ENCODE results near the gene RTF1. TPM values are rescaled to one million over a fixed set of nuclear protein-coding genes. Genes with fewer than 3 reads are reported as not detected.

RTF1 gene
- total RNA-seq, 2 donors from 2014 or later, result 21.2 to 21.4 TPM

DNA sequence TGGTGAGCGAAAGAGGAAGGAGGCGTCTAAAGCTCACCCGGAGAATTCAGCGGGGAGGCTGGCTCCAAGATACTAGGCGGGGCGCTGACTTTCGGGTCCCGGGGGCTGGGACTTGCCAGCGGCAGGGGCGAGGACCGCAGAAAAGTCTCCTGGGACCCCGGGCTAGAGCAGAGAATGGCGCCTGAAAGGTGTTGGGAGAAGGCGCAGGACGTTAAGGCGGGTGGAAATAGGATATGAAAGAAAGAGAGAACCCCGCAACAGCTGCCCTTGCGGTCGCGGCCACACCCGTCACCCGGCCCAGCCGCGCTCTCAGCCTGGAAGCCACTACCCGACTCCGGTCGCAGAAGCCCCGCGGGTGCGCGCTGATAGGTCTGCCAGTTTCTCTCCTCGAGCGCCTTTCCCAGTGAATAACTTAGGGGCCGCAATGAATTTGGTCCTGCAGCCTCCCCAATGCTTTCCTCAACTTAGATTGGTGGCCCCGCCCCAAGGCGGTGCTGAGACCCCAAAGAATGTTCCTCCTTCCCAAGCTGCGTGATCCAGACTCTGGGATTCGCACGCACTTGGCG, 96.1 kb downstream of the RTF1 start:
- no peak for TF ChIP-seq CTCF (IDR thresholded peaks at IDR 0.05)
- no peak overlapping the region for H3K27ac ChIP-seq
- H3K36me3 ChIP-seq, result no peaks in the 10 kb centered on the region
- H3K9me3 ChIP-seq, result no peaks in the 10 kb centered on the region
- no peak for DNase-seq (ENCODE audit: low spot score)
- peak overlapping the region; percentile 24 to 49 for H3K4me3 ChIP-seq
- peaks cover 16 to 21% of the 10 kb centered on the region in 2 donors for H3K27me3 ChIP-seq
- H3K4me1 ChIP-seq, result peaks cover 0 to 29% of the 10 kb centered on the region in 2 donors

DNA sequence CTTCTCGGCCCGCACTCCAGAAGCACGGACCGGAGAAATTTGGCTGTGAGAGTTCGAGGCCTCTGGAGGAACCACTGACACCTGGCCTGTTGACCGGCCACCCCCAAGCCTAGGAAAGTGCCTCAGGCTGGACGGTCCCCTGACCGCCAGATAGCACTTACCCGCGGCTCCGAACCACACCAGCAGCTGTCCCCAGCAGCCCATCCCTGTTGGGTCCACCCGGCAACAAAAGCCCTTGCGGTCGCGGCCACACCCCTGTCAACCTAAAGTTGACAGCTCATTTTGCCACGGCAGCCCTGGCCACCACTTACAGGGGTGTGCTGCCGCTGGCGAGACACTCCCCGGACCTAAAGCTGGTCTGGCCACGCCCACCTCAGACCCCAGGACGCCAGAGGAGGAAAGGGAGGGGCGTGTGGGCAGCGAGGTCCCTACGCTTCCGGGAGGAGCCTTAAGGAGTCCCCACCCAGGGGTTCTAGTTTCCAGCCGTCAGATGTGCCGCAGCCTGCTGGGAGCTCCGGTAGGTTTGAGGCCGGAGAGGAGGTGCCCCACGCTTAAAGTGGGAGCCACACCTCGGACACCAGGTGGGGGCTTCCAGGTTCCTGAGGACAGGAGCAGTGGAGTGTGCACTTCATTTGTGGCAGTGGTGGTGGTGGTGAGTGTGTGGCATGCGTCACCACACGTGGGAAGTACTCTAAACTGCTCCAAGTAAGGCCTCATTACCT, 96.8 kb downstream of the RTF1 start, which contains the start of gene LTK:
Gene LTK, minus strand, starts transcription at position 322 of the 722 bp plus-strand sequence. Its CDS starts 118 bp downstream, at position 204.
- Histone ChIP-seq H3K4me3 (peak within 1 kb of the TSS; percentile 24 to 49), H3K36me3 (no peaks in the 10 kb centered on the region), H3K4me1 (peaks cover 0 to 29% of the 10 kb centered on the region in 2 donors), H3K27ac (no peak within 1 kb of the TSS), H3K27me3 (peaks cover 16 to 21% of the 10 kb centered on the region in 2 donors), H3K9me3 (no peaks in the 10 kb centered on the region)
- TF ChIP-seq CTCF (IDR thresholded peaks at IDR 0.05), result no peak
- DNase-seq (ENCODE audit: low spot score), result no peak

- Histone ChIP-seq H3K36me3 (no peaks in the 10 kb centered on the region), H3K9me3 (no peaks in the 10 kb centered on the region), H3K27ac (no peak overlapping the region), H3K27me3 (peaks cover under 1 to 7% of the 10 kb centered on the region in 2 donors), H3K4me3 (no peak overlapping the region), H3K4me1 (peaks cover 0 to 11% of the 10 kb centered on the region in 2 donors)
- DNase-seq (ENCODE audit: low spot score), result no peak
- no peak for TF ChIP-seq CTCF (IDR thresholded peaks at IDR 0.05)
Observed at GRCh38 chr15:41517895-41518449, 101.1 kb downstream of the RTF1 start.

- H3K27me3 ChIP-seq, result no peaks in the 10 kb centered on the region
- no peak for TF ChIP-seq CTCF (IDR thresholded peaks at IDR 0.05)
- H3K4me3 ChIP-seq, result no peak overlapping the region
- H3K9me3 ChIP-seq, result no peaks in the 10 kb centered on the region
- no peaks in the 10 kb centered on the region for H3K4me1 ChIP-seq
- DNase-seq (ENCODE audit: low spot score), result no peak
- peaks cover 2% of the 10 kb centered on the region for H3K36me3 ChIP-seq
- H3K27ac ChIP-seq, result no peak overlapping the region
Observed at GRCh38 chr15:41520636-41521035, 103.7 kb downstream of the RTF1 start.

- no peak for TF ChIP-seq CTCF (IDR thresholded peaks at IDR 0.05)
- DNase-seq (ENCODE audit: low spot score), result no peak
- Histone ChIP-seq H3K9me3 (no peaks in the 10 kb centered on the region), H3K36me3 (peaks cover 12% of the 10 kb centered on the region), H3K27ac (no peak overlapping the region), H3K27me3 (no peaks in the 10 kb centered on the region), H3K4me1 (no peaks in the 10 kb centered on the region), H3K4me3 (no peak overlapping the region)
Observed at GRCh38 chr15:41521614-41522013, 104.7 kb downstream of the RTF1 start.
